GM23248 (cell line): ENCODE results near the gene CKS2. TPM values are rescaled to one million over a fixed set of nuclear protein-coding genes. Genes with fewer than 3 reads are reported as not detected.

Source experiments
- DNase-seq: peaks from one replicate; pipeline ENCODE4 v3.0.0-alpha.2; 2015
- H2AFZ ChIP-seq: fragments of 200-600 bp; sonication (generic); 2 replicates; pipeline ENCODE4 v1.6.1; 2016; ENCODE audit warnings: antibody characterized with exemption
- H3F3A ChIP-seq: fragments of 200-600 bp; sonication (generic); 2 replicates; pipeline ENCODE4 v1.6.1; 2016; ENCODE audit warnings: mild to moderate bottlenecking, antibody characterized with exemption, mixed run types; ENCODE audit not compliant: insufficient read depth
- H3K27ac ChIP-seq: fragments of 200-600 bp; sonication (generic); 2 replicates; pipeline ENCODE4 v1.5.1; 2016; ENCODE audit warnings: mild to moderate bottlenecking
- H3K27me3 ChIP-seq: fragments of 200-600 bp; sonication (generic); replicated peaks from 2 replicates; pipeline ENCODE4 v1.6.1; 2016; ENCODE audit warnings: mild to moderate bottlenecking; ENCODE audit not compliant: insufficient read depth
- H3K36me3 ChIP-seq: fragments of 200-600 bp; sonication (generic); 2 replicates; pipeline ENCODE4 v1.6.1; 2016; ENCODE audit warnings: low read depth, mild to moderate bottlenecking
- H3K4me1 ChIP-seq: fragments of 200-600 bp; sonication (generic); 2 replicates; pipeline ENCODE4 v1.6.1; 2016; ENCODE audit warnings: mild to moderate bottlenecking; ENCODE audit not compliant: insufficient read depth
- H3K4me2 ChIP-seq: fragments of 200-600 bp; sonication (generic); one replicate; pipeline ENCODE4 v1.6.1; 2016; ENCODE audit warnings: mild to moderate bottlenecking; ENCODE audit not compliant: unreplicated experiment
- H3K4me3 ChIP-seq: fragments of 200-600 bp; sonication (generic); 2 replicates; pipeline ENCODE4 v1.5.1; 2016; ENCODE audit warnings: mild to moderate bottlenecking
- H3K79me2 ChIP-seq: fragments of 200-600 bp; sonication (generic); 2 replicates; pipeline ENCODE4 v1.6.1; 2016; ENCODE audit warnings: mild to moderate bottlenecking; ENCODE audit not compliant: insufficient read depth
- H3K9ac ChIP-seq: fragments of 200-600 bp; sonication (generic); 2 replicates; pipeline ENCODE4 v1.6.1; 2016; ENCODE audit warnings: mild to moderate bottlenecking
- H3K9me2 ChIP-seq: fragments of 200-600 bp; sonication (generic); 2 replicates; pipeline ENCODE4 v1.6.1; 2016; ENCODE audit warnings: mixed run types, mild to moderate bottlenecking, moderate library complexity; ENCODE audit not compliant: insufficient read depth
- H3K9me3 ChIP-seq: fragments of 200-600 bp; sonication (generic); one replicate; pipeline ENCODE4 v1.6.1; 2017; ENCODE audit warnings: low read depth
- H4K20me1 ChIP-seq: fragments of 200-600 bp; sonication (generic); 2 replicates; pipeline ENCODE4 v1.6.0; 2016; ENCODE audit not compliant: insufficient read depth
- EZH2 ChIP-seq: fragments of 200-600 bp; sonication (generic); IDR thresholded peaks from 2 replicates; pipeline ENCODE4 v1.6.1; 2018; ENCODE audit warnings: antibody characterized with exemption, mild to moderate bottlenecking; ENCODE audit not compliant: insufficient read depth, poor library complexity, severe bottlenecking
- EZH2phosphoT487 ChIP-seq: fragments of 200-600 bp; sonication (generic); IDR thresholded peaks from 2 replicates; pipeline ENCODE4 v1.6.1; 2018; ENCODE audit warnings: antibody characterized with exemption, moderate library complexity, mild to moderate bottlenecking, low read depth; ENCODE audit not compliant: insufficient read depth
- WGBS, 2 experiments: methylation state at CpG; one replicate each; pipeline ENCODE4 v1.1.6; 2015 to 2017; ENCODE audit warnings: low lambda C conversion rate in 2 of 2, low coverage in 1 of 2; ENCODE audit errors: missing lambda C conversion rate in 2 of 2; 5-methylcytosine and 5-hydroxymethylcytosine counted together
- in situ Hi-C: fragments of 300-500 bp; cut with MboI; formaldehyde crosslinking; loops from 2 replicates; pipeline ENCODE4 v1.15.0; 2020
- polyA plus RNA-seq: library from polyadenylated mRNA; unstranded; fragments of >200 nt; fragmentation: Nextera tagmentation; extraction: Ambion mirVana; gene quantifications from 2 replicates; pipeline ENCODE4 v1.2.1, GENCODE V29; 2016
- total RNA-seq: library from RNA; depleted of rRNA; stranded (reverse); fragments of >200 nt; shearing (Covaris generic); gene quantifications from 2 replicates; pipeline ENCODE4 v1.2.3, GENCODE V29; 2014

CKS2 gene
- total and polyA plus RNA-seq, 2 experiments from 2014 or later = 94.6 to 146 TPM

DNA sequence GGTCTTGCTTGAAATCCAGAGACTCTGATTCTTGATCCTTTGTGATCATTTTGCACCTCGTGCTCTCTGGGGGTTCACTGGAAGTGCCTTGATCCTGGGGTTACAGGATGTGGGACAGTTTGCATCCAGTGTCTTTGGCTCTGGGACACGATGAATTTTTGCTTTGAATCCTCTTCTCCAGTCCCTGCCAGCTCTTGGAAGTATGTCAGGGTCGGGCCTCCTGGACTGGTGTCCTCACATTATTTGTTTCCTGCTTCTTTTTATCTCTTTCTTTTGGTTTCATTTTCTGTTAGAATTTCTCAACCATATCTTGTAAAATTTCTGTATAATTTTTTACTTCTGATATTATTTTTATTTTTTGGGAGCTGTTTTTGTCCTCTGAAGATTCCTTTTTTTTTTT, 41.5 kb downstream of the CKS2 start:
- Histone ChIP-seq H3K9me2 (no peaks in the 10 kb centered on the region), H3K4me1 (no peaks in the 10 kb centered on the region), H3K36me3 (peaks cover 30% of the 10 kb centered on the region; the same call in 1 of the 2 replicates), H2AFZ (no peak overlapping the region), H4K20me1 (no peaks in the 10 kb centered on the region), H3K27ac (no peak overlapping the region), H3K9me3 (no peaks in the 10 kb centered on the region), H3F3A (no peaks in the 10 kb centered on the region), H3K27me3 (no peaks in the 10 kb centered on the region), H3K9ac (no peak overlapping the region), H3K4me2 (no peak overlapping the region), H3K4me3 (no peak overlapping the region), H3K79me2 (no peaks in the 10 kb centered on the region)
- 49 to 55% methylated on average over 3 of the region's 3 CpGs for WGBS, 2 experiments
- in situ Hi-C loops = no loop called here
- DNase-seq = no peak
- TF ChIP-seq EZH2 (no peak), EZH2phosphoT487 (no peak)

- Histone ChIP-seq H3K27me3 (no peaks in the 10 kb centered on the region), H3F3A (no peaks in the 10 kb centered on the region), H3K79me2 (no peaks in the 10 kb centered on the region), H4K20me1 (no peaks in the 10 kb centered on the region), H3K9me3 (no peaks in the 10 kb centered on the region), H3K27ac (no peak overlapping the region), H2AFZ (no peak overlapping the region), H3K36me3 (peaks cover 29% of the 10 kb centered on the region; the same call in 1 of the 2 replicates), H3K4me1 (no peaks in the 10 kb centered on the region), H3K9ac (no peak overlapping the region), H3K4me3 (no peak overlapping the region), H3K9me2 (no peaks in the 10 kb centered on the region), H3K4me2 (no peak overlapping the region)
- DNase-seq = no peak
- WGBS, 2 experiments = 81 to 86% methylated on average over 8 of the region's 8 CpGs
- in situ Hi-C loops = no loop called here
- TF ChIP-seq EZH2phosphoT487 (no peak), EZH2 (no peak)
Measured at GRCh38 chr9:89352874-89353649, 42.1 kb downstream of the CKS2 start.

DNA sequence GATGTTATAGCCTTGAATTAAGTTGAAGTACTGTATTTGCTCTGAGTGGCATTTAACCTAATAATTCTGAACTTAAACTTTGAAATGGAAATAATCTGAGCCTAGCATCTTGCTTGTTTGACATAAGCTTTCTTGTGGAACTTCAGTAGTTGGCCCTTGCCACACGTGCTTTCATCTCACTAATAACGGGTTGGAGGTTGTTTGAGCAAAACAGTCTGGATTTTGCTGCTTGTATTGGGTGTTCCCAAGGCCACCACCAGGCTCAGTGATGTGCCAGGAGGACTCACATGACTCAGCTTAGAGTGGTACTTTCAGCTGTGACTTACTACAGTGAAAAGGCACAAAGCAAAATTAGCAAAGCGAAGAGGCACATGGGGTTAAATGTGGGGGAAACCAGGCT, 43.0 kb downstream of the CKS2 start:
- Histone ChIP-seq H3K9ac (no peak overlapping the region), H3K27ac (no peak overlapping the region), H3K36me3 (peaks cover 29% of the 10 kb centered on the region; the same call in 1 of the 2 replicates), H4K20me1 (no peaks in the 10 kb centered on the region), H3K9me2 (no peaks in the 10 kb centered on the region), H3F3A (no peaks in the 10 kb centered on the region), H3K4me3 (no peak overlapping the region), H3K9me3 (no peaks in the 10 kb centered on the region), H2AFZ (no peak overlapping the region), H3K4me2 (no peak overlapping the region), H3K27me3 (no peaks in the 10 kb centered on the region), H3K79me2 (no peaks in the 10 kb centered on the region), H3K4me1 (no peaks in the 10 kb centered on the region)
- 46 to 48% methylated on average over 3 of the region's 3 CpGs for WGBS, 2 experiments
- in situ Hi-C loops = no loop called here
- TF ChIP-seq EZH2phosphoT487 = no peak
- TF ChIP-seq EZH2 = no peak
- peak; percentile 45 for DNase-seq

DNA sequence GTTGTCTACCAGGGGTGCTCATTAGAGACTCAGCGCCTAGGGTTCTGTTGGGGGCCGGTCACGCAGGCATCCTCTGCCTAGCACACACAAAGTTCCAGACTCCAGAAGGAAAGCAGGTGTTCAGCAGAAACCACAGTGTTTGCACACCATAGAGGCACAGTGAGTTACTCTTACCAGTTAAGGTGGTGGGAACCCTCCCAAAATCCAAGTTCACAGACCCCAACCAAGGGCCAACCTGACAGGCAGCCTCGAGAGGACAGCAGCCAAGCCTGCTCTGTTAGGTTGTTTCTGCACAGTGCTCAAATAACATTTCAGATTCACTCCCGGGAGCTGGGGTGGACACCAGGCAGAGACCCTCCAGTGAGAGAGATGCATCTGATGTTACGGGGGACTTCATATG, 43.5 kb downstream of the CKS2 start:
- Histone ChIP-seq H3K27ac (no peak overlapping the region), H3K9ac (no peak overlapping the region), H3K4me3 (no peak overlapping the region), H4K20me1 (no peaks in the 10 kb centered on the region), H3K27me3 (no peaks in the 10 kb centered on the region), H3K36me3 (peaks cover 24% of the 10 kb centered on the region; the same call in 1 of the 2 replicates), H3F3A (no peaks in the 10 kb centered on the region), H3K4me1 (no peaks in the 10 kb centered on the region), H3K9me2 (no peaks in the 10 kb centered on the region), H3K4me2 (no peak overlapping the region), H3K9me3 (no peaks in the 10 kb centered on the region), H2AFZ (no peak overlapping the region), H3K79me2 (no peaks in the 10 kb centered on the region)
- in situ Hi-C loops = no loop called here
- DNase-seq = no peak
- TF ChIP-seq EZH2phosphoT487 = no peak
- TF ChIP-seq EZH2 = no peak
- 93 to 97% methylated on average over 6 of the region's 6 CpGs for WGBS, 2 experiments
